HEK293 (cell line): ENCODE data around the gene PANX1.

ENCODE experiments used
- CTCF ChIA-PET: fragments of 350-600 bp; formaldehyde crosslinking; extraction: SDS; loops from one replicate; lab custom pipeline; 2021; ENCODE audit warnings: antibody characterized with exemption; lab: Yijun Ruan, JAX
- POLR2A ChIA-PET: fragments of 300-600 bp; formaldehyde crosslinking; extraction: SDS; loops from one replicate; lab custom pipeline; 2020; ENCODE audit warnings: antibody characterized with exemption, inconsistent platforms; lab: Yijun Ruan, JAX
- H3K27ac ChIP-seq: fragments of 200-500 bp; sonication (Bioruptor generic); 2 replicates; pipeline ENCODE4 v1.5.1; 2014; ENCODE audit warnings: low read depth, low read length, control low read depth, inconsistent platforms; ENCODE audit errors: extremely low read depth
- H3K36me3 ChIP-seq, 2 experiments: fragments of 200-500 bp in 1 of 2; sonication (Bioruptor generic) in 1 of 2; 1 replicate in 1 of 2; 2 replicates in 1 of 2; pipeline ENCODE4 v1.5.1; 2014 to 2017; ENCODE audit warnings: inconsistent platforms in 2 of 2, low read length in 2 of 2; ENCODE audit not compliant: control insufficient read depth in 2 of 2, insufficient read depth in 1 of 2
- H3K4me1 ChIP-seq: fragments of 200-500 bp; sonication (Bioruptor generic); 2 replicates; pipeline ENCODE4 v1.5.1; 2014; ENCODE audit warnings: mild to moderate bottlenecking, low read length, inconsistent platforms; ENCODE audit not compliant: control insufficient read depth, insufficient read depth
- H3K4me3 ChIP-seq: 2 replicates; pipeline ENCODE4 v1.5.1; 2011; ENCODE audit warnings: low read depth, mild to moderate bottlenecking, control low read depth, low read length, moderate library complexity
- H3K9me3 ChIP-seq: fragments of 200-500 bp; sonication (Bioruptor generic); 2 replicates; pipeline ENCODE4 v1.5.1; 2014; ENCODE audit warnings: low read depth, low read length, inconsistent platforms; ENCODE audit not compliant: control insufficient read depth, insufficient read depth
- GFI1B ChIP-seq: fragments of 450-650 bp; formaldehyde crosslinking; IDR thresholded peaks from 2 replicates; pipeline ENCODE4 v1.5.1; 2016; ENCODE audit warnings: missing biosample characterization, missing genetic modification characterization
- SP7 ChIP-seq: fragments of 450-650 bp; formaldehyde crosslinking; IDR thresholded peaks from 2 replicates; pipeline ENCODE4 v1.5.1; 2016; ENCODE audit warnings: missing biosample characterization, missing genetic modification characterization
- TRIM28 ChIP-seq: IDR thresholded peaks from 2 replicates; pipeline ENCODE4 v1.6.1; 2011; ENCODE audit warnings: low read length, control low read depth, borderline replicate concordance
- ZBTB21 ChIP-seq: fragments of 450-650 bp; formaldehyde crosslinking; IDR thresholded peaks from 2 replicates; pipeline ENCODE4 v1.5.1; 2017; ENCODE audit warnings: missing biosample characterization, missing genetic modification characterization
- ZFHX2 ChIP-seq: fragments of 450-650 bp; formaldehyde crosslinking; conservative IDR thresholded peaks from 2 replicates; pipeline ENCODE4 v1.5.1; 2016; ENCODE audit warnings: missing biosample characterization, missing genetic modification characterization
- ZFP37 ChIP-seq: fragments of 450-650 bp; formaldehyde crosslinking; IDR thresholded peaks from 2 replicates; pipeline ENCODE4 v1.5.1; 2016; ENCODE audit warnings: missing biosample characterization, missing genetic modification characterization
- ZNF138 ChIP-seq: fragments of 450-650 bp; formaldehyde crosslinking; IDR thresholded peaks from 2 replicates; pipeline ENCODE4 v1.5.1; 2016; ENCODE audit warnings: missing biosample characterization, missing genetic modification characterization, borderline replicate concordance
- ZNF311 ChIP-seq: fragments of 450-650 bp; formaldehyde crosslinking; IDR thresholded peaks from 2 replicates; pipeline ENCODE4 v1.5.1; 2017; ENCODE audit warnings: missing biosample characterization, missing genetic modification characterization, borderline replicate concordance
- ZNF335 ChIP-seq: fragments of 450-650 bp; formaldehyde crosslinking; conservative IDR thresholded peaks from 2 replicates; pipeline ENCODE4 v1.5.1; 2016; ENCODE audit warnings: missing biosample characterization, missing genetic modification characterization
- ZNF366 ChIP-seq: fragments of 450-650 bp; formaldehyde crosslinking; conservative IDR thresholded peaks from 2 replicates; pipeline ENCODE4 v1.5.1; 2016; ENCODE audit warnings: missing biosample characterization, missing genetic modification characterization
- ZNF501 ChIP-seq: fragments of 450-650 bp; formaldehyde crosslinking; IDR thresholded peaks from 2 replicates; pipeline ENCODE4 v1.5.1; 2016; ENCODE audit warnings: missing biosample characterization, missing genetic modification characterization
- ZNF510 ChIP-seq: fragments of 450-650 bp; formaldehyde crosslinking; IDR thresholded peaks from 2 replicates; pipeline ENCODE4 v1.5.1; 2018; ENCODE audit warnings: mild to moderate bottlenecking, missing genetic modification characterization, missing biosample characterization; ENCODE audit not compliant: insufficient replicate concordance
- ZNF624 ChIP-seq: fragments of 450-650 bp; formaldehyde crosslinking; IDR thresholded peaks from 2 replicates; pipeline ENCODE4 v1.5.1; 2017; ENCODE audit warnings: missing biosample characterization, missing genetic modification characterization
- ZNF629 ChIP-seq: fragments of 450-650 bp; formaldehyde crosslinking; IDR thresholded peaks from 2 replicates; pipeline ENCODE4 v1.5.1; 2017; ENCODE audit warnings: missing biosample characterization, missing genetic modification characterization
- ZNF654 ChIP-seq: fragments of 450-650 bp; formaldehyde crosslinking; IDR thresholded peaks from 2 replicates; pipeline ENCODE4 v1.5.1; 2016; ENCODE audit warnings: low read depth, missing biosample characterization, missing genetic modification characterization
- ZNF664 ChIP-seq: fragments of 450-650 bp; formaldehyde crosslinking; IDR thresholded peaks from 2 replicates; pipeline ENCODE4 v1.5.1; 2016; ENCODE audit warnings: missing biosample characterization, missing genetic modification characterization
- ZNF677 ChIP-seq: fragments of 450-650 bp; IDR thresholded peaks from 2 replicates; pipeline ENCODE4 v1.5.0; 2018; ENCODE audit warnings: missing biosample characterization, mild to moderate bottlenecking, missing genetic modification characterization, moderate library complexity
- TF ChIP-seq, protein P1 (sequence below): fragments of 450-650 bp; formaldehyde crosslinking; IDR thresholded peaks from 2 replicates; pipeline ENCODE4 v1.5.1; 2017; ENCODE audit warnings: missing biosample characterization, missing genetic modification characterization
- TF ChIP-seq, protein P2 (sequence below): fragments of 450-650 bp; formaldehyde crosslinking; IDR thresholded peaks from 2 replicates; pipeline ENCODE4 v1.5.1; 2017; ENCODE audit warnings: missing biosample characterization, missing genetic modification characterization
- TF ChIP-seq, protein P3 (sequence below): fragments of 450-650 bp; formaldehyde crosslinking; IDR thresholded peaks from 2 replicates; pipeline ENCODE4 v1.5.1; 2016; ENCODE audit warnings: missing biosample characterization, missing genetic modification characterization
- TF ChIP-seq, protein P4 (sequence below): fragments of 450-650 bp; formaldehyde crosslinking; IDR thresholded peaks from 2 replicates; pipeline ENCODE4 v1.5.1; 2016; ENCODE audit warnings: missing biosample characterization, missing genetic modification characterization, low read depth
- TF ChIP-seq, protein P5 (sequence below): fragments of 450-650 bp; formaldehyde crosslinking; IDR thresholded peaks from 2 replicates; pipeline ENCODE4 v1.5.1; 2016; ENCODE audit warnings: missing biosample characterization, missing genetic modification characterization

The PANX1 gene

DNA sequence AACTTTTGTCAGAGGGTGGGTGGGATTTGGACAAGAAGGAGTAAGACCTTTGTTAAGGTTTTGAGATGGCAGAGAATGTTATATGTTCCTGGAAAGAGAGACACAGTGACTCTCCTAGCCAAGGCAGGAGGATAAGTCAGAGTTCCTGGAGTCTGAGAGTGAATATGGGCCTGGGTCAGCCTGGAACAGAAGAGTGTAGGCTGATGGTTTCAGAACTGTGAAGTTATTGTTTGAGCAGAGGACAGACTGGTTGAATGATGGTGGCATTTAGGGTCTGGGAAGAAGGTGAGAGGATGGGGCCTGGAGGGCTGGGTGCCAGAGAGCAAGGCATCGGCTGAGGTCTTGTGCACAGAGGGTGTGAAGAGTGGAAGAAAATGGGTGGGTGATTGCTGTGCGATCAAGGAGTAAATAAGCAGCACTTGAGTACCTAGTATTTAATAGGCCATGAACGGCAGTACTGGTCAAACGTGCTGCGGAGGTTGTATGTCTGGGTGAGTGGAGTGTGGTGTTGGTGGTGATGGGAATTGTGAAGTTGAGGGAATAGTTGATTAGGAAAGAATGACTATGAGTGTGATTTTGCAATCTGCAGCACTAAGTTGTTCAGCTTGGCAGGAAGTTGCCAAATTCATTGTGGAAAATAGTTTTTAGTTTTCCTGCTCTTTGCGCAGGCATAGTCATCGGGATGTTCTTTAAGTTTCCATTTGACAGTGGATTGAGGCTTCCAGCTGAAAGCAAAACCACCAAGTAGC is 1.8 kb downstream of the PANX1 start:
- ChIA-PET CTCF (interaction anchor here (0.6 to 2.2 kb wide), 4 partner anchors 53 to 287 kb away, joined by 3 to 8 read pairs (median 6); no protein-coding TSS in a partner anchor), POLR2A (no interaction called here)
- TF ChIP-seq ZNF654, result no peak
- TF ChIP-seq, protein P1, sequence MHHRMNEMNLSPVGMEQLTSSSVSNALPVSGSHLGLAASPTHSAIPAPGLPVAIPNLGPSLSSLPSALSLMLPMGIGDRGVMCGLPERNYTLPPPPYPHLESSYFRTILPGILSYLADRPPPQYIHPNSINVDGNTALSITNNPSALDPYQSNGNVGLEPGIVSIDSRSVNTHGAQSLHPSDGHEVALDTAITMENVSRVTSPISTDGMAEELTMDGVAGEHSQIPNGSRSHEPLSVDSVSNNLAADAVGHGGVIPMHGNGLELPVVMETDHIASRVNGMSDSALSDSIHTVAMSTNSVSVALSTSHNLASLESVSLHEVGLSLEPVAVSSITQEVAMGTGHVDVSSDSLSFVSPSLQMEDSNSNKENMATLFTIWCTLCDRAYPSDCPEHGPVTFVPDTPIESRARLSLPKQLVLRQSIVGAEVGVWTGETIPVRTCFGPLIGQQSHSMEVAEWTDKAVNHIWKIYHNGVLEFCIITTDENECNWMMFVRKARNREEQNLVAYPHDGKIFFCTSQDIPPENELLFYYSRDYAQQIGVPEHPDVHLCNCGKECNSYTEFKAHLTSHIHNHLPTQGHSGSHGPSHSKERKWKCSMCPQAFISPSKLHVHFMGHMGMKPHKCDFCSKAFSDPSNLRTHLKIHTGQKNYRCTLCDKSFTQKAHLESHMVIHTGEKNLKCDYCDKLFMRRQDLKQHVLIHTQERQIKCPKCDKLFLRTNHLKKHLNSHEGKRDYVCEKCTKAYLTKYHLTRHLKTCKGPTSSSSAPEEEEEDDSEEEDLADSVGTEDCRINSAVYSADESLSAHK, result 0 out of 2 replicates have a peak, but pooled peaks have one; percentile 19
- no peak for TF ChIP-seq ZFHX2 (tag by site-specific recombination)
- no peak for TF ChIP-seq ZNF629 (tag by site-specific recombination)
- H3K4me1 ChIP-seq, result peaks cover 5% of the 10 kb centered on the region
- no peaks in the 10 kb centered on the region for H3K9me3 ChIP-seq
- H3K27ac ChIP-seq, result no peak overlapping the region
- no peaks in the 10 kb centered on the region for H3K36me3 ChIP-seq
- peak overlapping the region; percentile 82 for H3K4me3 ChIP-seq

DNA sequence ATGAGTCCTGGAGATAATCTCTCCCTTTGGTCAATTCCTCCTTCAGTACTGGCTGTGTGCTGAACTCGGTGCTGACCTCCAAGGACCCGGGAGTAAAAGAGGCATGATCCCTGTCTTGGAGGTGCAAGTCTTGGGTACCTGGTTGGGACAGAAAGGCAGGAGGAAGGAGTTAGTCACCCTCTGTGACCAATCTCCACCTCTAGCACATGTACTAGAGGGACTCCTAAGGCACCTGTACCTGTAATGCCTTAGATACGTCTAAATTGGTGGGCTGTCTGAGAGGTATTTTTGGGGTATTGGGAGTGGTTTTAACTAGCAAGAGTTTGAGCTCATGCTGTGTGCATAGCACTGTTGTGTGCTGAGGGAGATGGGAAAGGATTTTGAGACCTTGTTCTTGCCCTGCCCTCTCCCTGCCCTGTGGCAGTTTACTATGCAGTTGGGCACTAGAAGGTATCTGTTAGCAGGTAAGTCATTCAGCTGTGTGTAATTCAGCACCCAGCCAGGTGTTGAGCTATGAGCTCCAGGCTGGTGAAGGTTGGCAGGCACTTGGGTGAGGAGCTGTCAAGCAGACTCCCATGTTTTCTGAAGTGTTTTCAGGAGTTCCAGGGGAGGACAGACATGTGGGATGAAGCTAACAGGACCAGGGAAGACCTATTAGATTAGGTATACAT is 2.5 kb downstream of the PANX1 start:
- CTCF ChIA-PET, result interaction anchor here (0.7 to 1.5 kb wide), 5 partner anchors 13 to 236 kb away, joined by 3 to 8 read pairs (median 3); no protein-coding TSS in a partner anchor
- H3K4me1 ChIP-seq, result peaks cover 8% of the 10 kb centered on the region
- TF ChIP-seq GFI1B, result no peak
- TF ChIP-seq ZNF138 (tag by site-specific recombination), result no peak
- TF ChIP-seq ZNF510 (tag by site-specific recombination), result no peak
- TF ChIP-seq TRIM28, result no peak
- TF ChIP-seq, protein P2, sequence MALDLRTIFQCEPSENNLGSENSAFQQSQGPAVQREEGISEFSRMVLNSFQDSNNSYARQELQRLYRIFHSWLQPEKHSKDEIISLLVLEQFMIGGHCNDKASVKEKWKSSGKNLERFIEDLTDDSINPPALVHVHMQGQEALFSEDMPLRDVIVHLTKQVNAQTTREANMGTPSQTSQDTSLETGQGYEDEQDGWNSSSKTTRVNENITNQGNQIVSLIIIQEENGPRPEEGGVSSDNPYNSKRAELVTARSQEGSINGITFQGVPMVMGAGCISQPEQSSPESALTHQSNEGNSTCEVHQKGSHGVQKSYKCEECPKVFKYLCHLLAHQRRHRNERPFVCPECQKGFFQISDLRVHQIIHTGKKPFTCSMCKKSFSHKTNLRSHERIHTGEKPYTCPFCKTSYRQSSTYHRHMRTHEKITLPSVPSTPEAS (tag by site-specific recombination), result no peak
- no peak for TF ChIP-seq ZNF624 (tag by site-specific recombination)
- no peak for TF ChIP-seq ZNF366 (tag by site-specific recombination)
- TF ChIP-seq, protein P3, sequence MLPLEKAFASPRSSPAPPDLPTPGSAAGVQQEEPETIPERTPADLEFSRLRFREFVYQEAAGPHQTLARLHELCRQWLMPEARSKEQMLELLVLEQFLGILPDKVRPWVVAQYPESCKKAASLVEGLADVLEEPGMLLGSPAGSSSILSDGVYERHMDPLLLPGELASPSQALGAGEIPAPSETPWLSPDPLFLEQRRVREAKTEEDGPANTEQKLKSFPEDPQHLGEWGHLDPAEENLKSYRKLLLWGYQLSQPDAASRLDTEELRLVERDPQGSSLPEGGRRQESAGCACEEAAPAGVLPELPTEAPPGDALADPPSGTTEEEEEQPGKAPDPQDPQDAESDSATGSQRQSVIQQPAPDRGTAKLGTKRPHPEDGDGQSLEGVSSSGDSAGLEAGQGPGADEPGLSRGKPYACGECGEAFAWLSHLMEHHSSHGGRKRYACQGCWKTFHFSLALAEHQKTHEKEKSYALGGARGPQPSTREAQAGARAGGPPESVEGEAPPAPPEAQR, result no peak
- TF ChIP-seq ZNF677 (tag by site-specific recombination), result no peak
- TF ChIP-seq ZNF501 (tag by site-specific recombination), result no peak
- no peak for TF ChIP-seq ZNF335 (tag by site-specific recombination)
- TF ChIP-seq, protein P4, sequence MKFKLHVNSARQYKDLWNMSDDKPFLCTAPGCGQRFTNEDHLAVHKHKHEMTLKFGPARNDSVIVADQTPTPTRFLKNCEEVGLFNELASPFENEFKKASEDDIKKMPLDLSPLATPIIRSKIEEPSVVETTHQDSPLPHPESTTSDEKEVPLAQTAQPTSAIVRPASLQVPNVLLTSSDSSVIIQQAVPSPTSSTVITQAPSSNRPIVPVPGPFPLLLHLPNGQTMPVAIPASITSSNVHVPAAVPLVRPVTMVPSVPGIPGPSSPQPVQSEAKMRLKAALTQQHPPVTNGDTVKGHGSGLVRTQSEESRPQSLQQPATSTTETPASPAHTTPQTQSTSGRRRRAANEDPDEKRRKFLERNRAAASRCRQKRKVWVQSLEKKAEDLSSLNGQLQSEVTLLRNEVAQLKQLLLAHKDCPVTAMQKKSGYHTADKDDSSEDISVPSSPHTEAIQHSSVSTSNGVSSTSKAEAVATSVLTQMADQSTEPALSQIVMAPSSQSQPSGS (tag by site-specific recombination), result no peak
- no peak for TF ChIP-seq SP7 (tag by site-specific recombination)
- no peak for TF ChIP-seq ZNF664 (tag by site-specific recombination)
- no peak for TF ChIP-seq ZBTB21 (tag by site-specific recombination)
- TF ChIP-seq, protein P5, sequence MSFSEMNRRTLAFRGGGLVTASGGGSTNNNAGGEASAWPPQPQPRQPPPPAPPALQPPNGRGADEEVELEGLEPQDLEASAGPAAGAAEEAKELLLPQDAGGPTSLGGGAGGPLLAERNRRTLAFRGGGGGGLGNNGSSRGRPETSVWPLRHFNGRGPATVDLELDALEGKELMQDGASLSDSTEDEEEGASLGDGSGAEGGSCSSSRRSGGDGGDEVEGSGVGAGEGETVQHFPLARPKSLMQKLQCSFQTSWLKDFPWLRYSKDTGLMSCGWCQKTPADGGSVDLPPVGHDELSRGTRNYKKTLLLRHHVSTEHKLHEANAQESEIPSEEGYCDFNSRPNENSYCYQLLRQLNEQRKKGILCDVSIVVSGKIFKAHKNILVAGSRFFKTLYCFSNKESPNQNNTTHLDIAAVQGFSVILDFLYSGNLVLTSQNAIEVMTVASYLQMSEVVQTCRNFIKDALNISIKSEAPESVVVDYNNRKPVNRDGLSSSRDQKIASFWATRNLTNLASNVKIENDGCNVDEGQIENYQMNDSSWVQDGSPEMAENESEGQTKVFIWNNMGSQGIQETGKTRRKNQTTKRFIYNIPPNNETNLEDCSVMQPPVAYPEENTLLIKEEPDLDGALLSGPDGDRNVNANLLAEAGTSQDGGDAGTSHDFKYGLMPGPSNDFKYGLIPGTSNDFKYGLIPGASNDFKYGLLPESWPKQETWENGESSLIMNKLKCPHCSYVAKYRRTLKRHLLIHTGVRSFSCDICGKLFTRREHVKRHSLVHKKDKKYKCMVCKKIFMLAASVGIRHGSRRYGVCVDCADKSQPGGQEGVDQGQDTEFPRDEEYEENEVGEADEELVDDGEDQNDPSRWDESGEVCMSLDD (tag by site-specific recombination), result no peak
- no peak for TF ChIP-seq ZNF311
- TF ChIP-seq ZFP37 (tag by site-specific recombination), result no peak

More for the DNA sequence above, 2.5 kb downstream of the PANX1 start:
- Histone ChIP-seq H3K36me3 (no peaks in the 10 kb centered on the region), H3K9me3 (no peaks in the 10 kb centered on the region), H3K27ac (no peak overlapping the region), H3K4me3 (no peak overlapping the region)
- POLR2A ChIA-PET, result no interaction called here
